Cardiac muscle cell (in vitro differentiated cells and primary cell): ENCODE data around the gene ELMOD2. TPM values are rescaled to one million over a fixed set of nuclear protein-coding genes. Genes with fewer than 3 reads are reported as not detected.

Experiments
- DNase-seq, 2 donors: peaks; one replicate each; pipeline versions ENCODE4 v3.0.0 to v3.0.0-alpha.2; 2010 to 2017; ENCODE audit warnings: low read depth in 1 of 2, low spot score in 1 of 2
- H3K27ac ChIP-seq: fragments of 200-600 bp; sonication (generic); 2 replicates; pipeline ENCODE4 v1.5.1; 2016
- H3K27me3 ChIP-seq: fragments of 200-600 bp; sonication (generic); 2 replicates; pipeline ENCODE4 v1.6.0; 2016; ENCODE audit warnings: control low read depth
- H3K36me3 ChIP-seq: fragments of 200-600 bp; sonication (generic); 2 replicates; pipeline ENCODE4 v1.5.1; 2016; ENCODE audit warnings: control low read depth
- H3K4me1 ChIP-seq: fragments of 200-600 bp; sonication (generic); 2 replicates; pipeline ENCODE4 v1.8.1; 2017; ENCODE audit warnings: low read depth, mild to moderate bottlenecking, mixed run types
- H3K4me3 ChIP-seq: fragments of 200-600 bp; sonication (generic); 2 replicates; pipeline ENCODE4 v1.5.1; 2016; ENCODE audit warnings: mild to moderate bottlenecking
- H3K9me3 ChIP-seq: fragments of 200-600 bp; sonication (generic); 2 replicates; pipeline ENCODE4 v1.5.1; 2017; ENCODE audit warnings: low read depth, mild to moderate bottlenecking, control low read depth
- CTCF ChIP-seq: IDR thresholded peaks from 2 replicates; pipeline ENCODE4 v1.5.1; 2012; ENCODE audit warnings: low read depth, mild to moderate bottlenecking, low read length
- polyA plus RNA-seq: library from polyadenylated mRNA; unstranded; fragments of >200 nt; fragmentation: Nextera tagmentation; extraction: Ambion mirVana; gene quantifications from 2 replicates; pipeline ENCODE4 v1.2.1, GENCODE V29; 2016
- total RNA-seq: library from RNA; depleted of rRNA; stranded (reverse); fragments of >200 nt; gene quantifications from 2 replicates; pipeline ENCODE4 v1.2.3, GENCODE V29; 2016

The ELMOD2 gene
- total RNA-seq (47.5 and 66.5 TPM in 2 replicates), polyA plus RNA-seq (26.1 and 41.4 TPM in 2 replicates)

DNA sequence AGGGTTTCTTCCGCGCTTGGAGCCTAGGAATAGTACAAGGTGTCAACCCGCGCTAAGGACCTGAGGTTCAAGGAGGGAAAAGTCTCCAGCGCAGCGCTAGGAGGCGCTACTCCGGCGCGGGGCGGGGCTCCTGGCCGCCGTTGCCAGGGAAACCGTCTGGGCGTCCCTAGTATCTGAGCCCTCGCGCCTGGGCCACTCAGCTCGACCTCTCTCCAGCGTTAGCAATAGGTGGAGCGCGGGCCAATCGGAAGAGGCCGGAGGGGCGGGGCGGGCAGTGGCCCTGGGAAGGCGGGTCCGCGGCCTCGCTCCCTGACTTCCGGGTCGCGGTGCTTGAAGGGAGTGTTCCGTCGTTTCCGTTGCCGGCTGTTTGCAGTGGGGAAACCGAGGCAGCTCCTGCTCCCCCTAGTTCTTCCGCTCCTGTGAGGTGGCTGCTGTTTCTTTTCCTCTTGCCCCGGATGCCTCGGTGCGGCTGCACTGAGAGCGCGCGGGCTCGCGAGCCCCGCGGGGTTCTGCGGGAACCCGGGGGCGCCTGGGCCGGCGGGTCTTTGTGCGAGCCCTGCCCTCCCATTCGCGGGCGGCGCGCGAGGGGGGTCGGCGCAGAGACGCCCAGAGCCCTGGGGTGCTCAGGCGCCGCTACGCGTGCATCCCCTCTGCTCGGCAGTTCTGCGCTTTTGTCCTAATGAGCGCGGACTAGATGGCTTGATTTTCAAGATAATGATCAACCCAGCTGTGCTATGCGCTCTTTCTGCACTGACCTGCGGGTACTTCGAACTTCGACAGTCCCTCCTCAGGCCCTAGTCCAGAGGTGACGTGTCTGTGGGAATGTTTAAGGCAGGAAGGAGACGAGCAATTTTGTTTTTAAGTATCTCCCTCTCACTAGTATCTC, at the start of gene ELMOD2:
TSS of gene ELMOD2 (plus strand) at position 312 of the 886 bp plus-strand sequence. CDS start 1,261 bp downstream, outside the sequence.
- peak; percentile 98 to 100 for DNase-seq
- H3K36me3 ChIP-seq: no peaks in the 10 kb centered on the region
- H3K4me1 ChIP-seq: peaks cover 19% of the 10 kb centered on the region
- peak; percentile 95 for TF ChIP-seq CTCF
- no peaks in the 10 kb centered on the region for H3K27me3 ChIP-seq
- H3K9me3 ChIP-seq: no peaks in the 10 kb centered on the region
- peak within 1 kb of the TSS; percentile 10 for H3K27ac ChIP-seq
- peak within 1 kb of the TSS; percentile 46 for H3K4me3 ChIP-seq

- TF ChIP-seq CTCF: no peak
- Histone ChIP-seq H3K9me3 (no peaks in the 10 kb centered on the region), H3K36me3 (no peaks in the 10 kb centered on the region), H3K4me3 (no peak overlapping the region), H3K27me3 (peaks cover 4% of the 10 kb centered on the region), H3K27ac (no peak overlapping the region), H3K4me1 (no peaks in the 10 kb centered on the region)
- DNase-seq: no peak
Observed at GRCh38 chr4:140483445-140483844, 40.5 kb upstream of the ELMOD2 start.

GRCh38 chr4:140485939-140486338, 38.0 kb upstream of the ELMOD2 start:
- Histone ChIP-seq H3K9me3 (no peaks in the 10 kb centered on the region), H3K27ac (no peak overlapping the region), H3K27me3 (peaks cover 5% of the 10 kb centered on the region), H3K36me3 (no peaks in the 10 kb centered on the region), H3K4me1 (no peaks in the 10 kb centered on the region), H3K4me3 (no peak overlapping the region)
- TF ChIP-seq CTCF: no peak
- no peak for DNase-seq

GRCh38 chr4:140497405-140497746, 26.6 kb upstream of the ELMOD2 start:
- no peaks in the 10 kb centered on the region for H3K9me3 ChIP-seq
- no peak overlapping the region for H3K27ac ChIP-seq
- TF ChIP-seq CTCF: no peak
- no peaks in the 10 kb centered on the region for H3K4me1 ChIP-seq
- H3K36me3 ChIP-seq: no peaks in the 10 kb centered on the region
- DNase-seq: no peak
- peak overlapping the region; percentile 29 for H3K4me3 ChIP-seq
- peaks cover 67% of the 10 kb centered on the region for H3K27me3 ChIP-seq

DNA sequence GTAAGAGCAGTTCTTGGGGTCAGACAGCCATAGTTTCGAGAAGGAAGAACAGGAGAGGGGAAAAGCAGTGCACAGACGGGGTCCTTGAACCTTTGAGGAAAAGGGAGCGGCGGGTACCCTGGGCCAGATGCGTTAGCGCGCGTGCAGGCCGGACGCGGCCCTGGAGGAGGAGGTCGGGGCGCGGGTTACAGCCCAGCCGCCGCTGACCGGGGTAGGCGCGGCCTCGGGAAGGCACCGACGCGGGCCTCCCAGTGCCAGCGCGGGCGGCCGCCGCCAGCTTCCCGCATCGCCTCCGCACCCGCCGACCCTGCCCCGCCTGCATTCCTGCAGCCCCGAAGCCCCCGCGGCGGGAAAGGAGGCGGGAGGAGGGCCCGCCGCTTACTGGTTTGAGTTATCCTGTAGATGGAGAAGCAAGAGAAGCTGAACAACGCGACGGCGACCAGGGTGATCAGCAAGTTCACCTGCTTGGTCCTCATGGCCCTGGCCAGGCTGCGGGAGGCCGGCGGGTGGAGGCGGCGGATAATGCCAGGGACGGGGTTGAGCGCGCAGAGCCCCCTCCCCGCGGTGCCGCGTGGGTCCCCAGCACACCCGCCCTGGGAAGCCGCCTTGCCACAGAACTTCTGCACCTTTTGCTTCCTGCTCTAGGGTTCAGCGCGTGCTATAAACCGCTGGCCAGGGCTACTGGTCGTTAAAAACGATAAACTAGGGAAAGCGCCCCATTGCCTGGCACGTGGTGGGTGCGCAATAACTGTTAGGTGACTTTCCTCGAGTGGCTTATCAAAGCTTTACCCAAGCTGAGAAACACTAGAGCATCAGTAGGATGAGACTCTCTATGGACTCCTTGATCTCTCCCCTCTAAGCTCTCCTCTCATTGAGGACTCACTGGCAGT, 26.0 kb upstream of the ELMOD2 start, which contains the start of gene MGAT4D:
TSS of gene MGAT4D (minus strand) at position 547 of the 890 bp plus-strand sequence. CDS start at position 476, 71 bp downstream.
- TF ChIP-seq CTCF: no peak
- H3K27me3 ChIP-seq: peaks cover 73% of the 10 kb centered on the region
- peak; percentile 2 to 38 for DNase-seq
- H3K4me1 ChIP-seq: no peaks in the 10 kb centered on the region
- no peak within 1 kb of the TSS for H3K27ac ChIP-seq
- H3K4me3 ChIP-seq: peak within 1 kb of the TSS; percentile 29
- H3K9me3 ChIP-seq: no peaks in the 10 kb centered on the region
- H3K36me3 ChIP-seq: no peaks in the 10 kb centered on the region
